Measurements from ENCODE around the gene CCDC90B.
"Not testable (repeated sequence)": the region's sequence is repeated elsewhere in the genome, so short reads cannot be mapped to it uniquely, and the experiment has no call there.

CCDC90B gene

DNA sequence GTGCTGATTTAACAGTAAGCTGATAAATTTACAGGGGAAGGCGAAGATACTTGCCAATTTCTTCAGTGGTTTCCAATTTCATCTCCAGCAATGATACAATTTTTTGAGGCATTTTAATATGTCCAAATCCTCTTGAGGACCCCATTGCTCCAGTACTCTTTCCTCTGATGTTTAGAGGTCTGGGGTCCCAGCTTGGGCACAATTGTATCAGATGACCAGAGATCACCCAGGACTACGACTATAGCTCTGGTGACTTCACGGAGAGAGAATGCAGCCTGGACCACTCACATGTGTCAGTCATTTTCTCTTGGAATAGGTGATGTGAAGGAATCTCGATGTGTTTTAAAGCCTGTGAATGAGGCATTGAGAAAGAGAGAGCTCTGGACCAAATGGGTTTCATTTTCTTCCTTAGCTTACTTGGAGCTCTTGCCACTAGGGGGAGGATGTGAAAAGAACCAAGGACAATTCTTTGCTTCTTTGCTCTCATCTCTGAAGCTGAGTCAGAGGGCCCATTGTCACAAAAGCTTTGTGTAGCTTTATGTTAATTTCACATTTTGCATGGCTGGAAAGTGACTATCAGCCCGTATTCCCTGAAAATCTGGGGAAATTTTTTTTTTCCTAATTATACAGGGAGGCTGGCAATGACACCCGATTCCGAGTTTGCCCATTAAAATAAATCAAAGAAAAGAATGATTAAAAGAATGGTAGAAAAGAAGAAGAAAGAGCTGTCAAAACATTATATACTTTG lies 6.7 kb upstream of the CCDC90B start:
- in situ Hi-C loops (cut with MboI; ENCODE audit: low sequenced_read_pairs), result no loop called here

DNA sequence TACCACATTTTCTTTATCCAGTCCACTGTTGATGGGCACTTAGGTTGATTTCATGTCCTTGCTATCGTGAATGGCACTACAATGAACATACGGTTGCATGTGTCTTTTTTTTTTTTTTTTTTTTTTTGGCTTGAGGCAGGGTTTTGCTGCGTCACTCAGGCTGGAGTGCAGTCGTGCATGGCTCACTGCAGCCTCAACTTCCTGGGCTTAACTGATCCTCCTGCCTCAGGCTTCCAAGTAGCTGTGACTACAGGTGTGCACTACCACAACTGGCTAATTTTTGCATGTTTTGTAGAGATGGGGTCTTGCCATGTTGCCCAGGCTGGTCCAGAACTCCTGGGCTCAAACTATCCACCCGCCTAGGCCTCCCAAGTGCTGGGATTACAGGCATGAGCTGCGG lies 1.5 kb upstream of the CCDC90B start:
- in situ Hi-C loops (cut with MboI; ENCODE audit: low sequenced_read_pairs), result no loop called here

- in situ Hi-C loops (cut with MboI; ENCODE audit: low sequenced_read_pairs), result no loop called here
These were observed 906 bp downstream of the CCDC90B start for GRCh38 chr11:83285151-83285770.

GRCh38 chr11:83284501-83285150 lies 1.5 kb downstream of the CCDC90B start:
- in situ Hi-C loops (cut with MboI; ENCODE audit: low sequenced_read_pairs), result no loop called here

GRCh38 chr11:83282084-83282716 lies 4.0 kb downstream of the CCDC90B start:
- in situ Hi-C loops (cut with MboI; ENCODE audit: low sequenced_read_pairs), result no loop called here

DNA sequence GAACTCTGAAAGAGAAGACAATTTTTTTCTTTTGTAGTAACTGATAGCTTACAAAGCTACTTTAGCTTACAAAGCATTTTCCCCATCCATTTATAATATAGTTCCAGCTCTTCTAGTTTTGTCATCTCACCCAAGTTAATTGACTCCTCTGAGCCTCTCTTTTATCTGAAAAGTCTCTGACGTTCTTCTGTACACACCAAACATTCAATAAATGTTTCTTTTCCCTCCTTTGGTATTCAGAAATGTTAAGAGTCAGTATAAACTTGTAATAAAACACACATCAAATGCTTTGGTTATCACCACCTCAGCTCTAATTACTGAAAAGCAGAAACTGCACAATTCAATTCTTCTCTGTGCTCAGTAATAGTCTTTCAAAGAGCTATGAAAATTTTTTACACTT lies 5.9 kb downstream of the CCDC90B start:
- in situ Hi-C loops (cut with MboI; ENCODE audit: low sequenced_read_pairs), result no loop called here

DNA sequence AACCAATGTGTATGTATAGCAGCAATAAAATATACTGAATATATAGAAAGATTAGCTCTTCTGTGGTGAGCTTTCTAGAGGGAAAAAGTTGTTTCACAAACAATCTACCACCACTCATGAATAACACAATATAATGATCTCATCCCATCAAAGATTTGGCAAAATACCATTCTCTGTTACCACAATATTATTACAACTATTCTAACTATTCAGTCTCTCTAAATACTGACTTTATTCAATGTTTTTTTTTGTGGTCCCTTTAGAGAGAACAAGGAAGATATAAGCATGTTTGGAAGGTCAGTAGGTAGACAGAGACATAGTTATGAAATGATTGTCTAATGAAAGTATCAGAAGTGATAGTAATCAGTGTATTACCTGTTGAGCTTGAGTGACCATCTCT lies 7.8 kb downstream of the CCDC90B start:
- in situ Hi-C loops (cut with MboI; ENCODE audit: low sequenced_read_pairs), result no loop called here

DNA sequence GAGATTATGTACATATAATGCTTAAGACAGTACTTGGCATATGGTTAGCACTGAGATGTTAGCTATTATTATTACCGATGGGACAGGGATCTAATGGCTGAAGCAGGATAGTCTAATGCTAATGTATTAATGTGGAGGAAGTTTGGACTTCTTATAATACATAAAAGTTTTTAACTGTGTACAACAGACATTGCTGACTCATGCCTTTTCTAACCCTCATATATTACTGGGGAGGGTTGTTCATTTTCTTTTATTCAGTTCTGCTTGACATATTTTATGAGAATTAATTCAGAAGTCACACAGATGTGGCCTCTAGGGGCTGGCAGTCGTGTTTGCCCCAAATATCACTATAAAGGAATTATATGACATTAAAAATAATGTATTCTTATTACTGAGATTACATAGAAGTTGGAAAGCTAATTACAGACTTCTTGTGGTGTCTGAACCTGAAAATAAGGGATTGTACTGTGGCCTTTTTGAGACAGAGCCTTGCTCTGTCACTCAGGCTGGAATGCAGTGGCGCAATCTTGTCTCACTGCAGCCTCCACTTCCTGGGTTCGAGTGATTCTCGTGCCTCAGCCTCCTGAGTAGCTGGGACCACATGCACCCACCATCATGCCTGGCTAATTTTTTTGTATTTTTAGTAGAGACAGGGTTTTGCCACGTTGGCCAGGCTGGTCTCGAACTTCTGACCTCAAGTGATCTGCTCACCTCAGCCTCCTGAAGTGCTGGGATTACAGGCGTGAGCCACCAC lies 10.1 kb downstream of the CCDC90B start:
- in situ Hi-C loops (cut with MboI; ENCODE audit: low sequenced_read_pairs), result no loop called here

DNA sequence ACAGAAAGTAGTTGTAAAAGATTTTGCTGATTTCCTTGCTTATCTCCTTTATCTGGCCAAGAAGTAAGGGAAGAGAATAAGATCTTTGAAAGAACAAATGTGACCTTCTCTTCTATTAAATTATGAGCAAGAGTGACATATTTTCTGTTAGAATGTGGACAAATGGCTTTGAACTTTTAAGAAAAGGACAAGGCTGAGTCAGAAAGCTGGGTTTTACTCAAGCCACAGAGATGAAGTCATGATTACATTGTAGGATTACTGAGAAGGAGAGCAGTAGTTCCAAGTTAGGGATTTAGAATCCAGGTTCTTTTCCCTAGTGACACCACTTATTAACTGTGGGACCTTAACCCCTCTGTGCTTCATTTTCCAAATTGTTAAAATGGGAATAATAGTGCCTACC lies 13.5 kb downstream of the CCDC90B start:
- in situ Hi-C loops (cut with MboI; ENCODE audit: low sequenced_read_pairs), result no loop called here

DNA sequence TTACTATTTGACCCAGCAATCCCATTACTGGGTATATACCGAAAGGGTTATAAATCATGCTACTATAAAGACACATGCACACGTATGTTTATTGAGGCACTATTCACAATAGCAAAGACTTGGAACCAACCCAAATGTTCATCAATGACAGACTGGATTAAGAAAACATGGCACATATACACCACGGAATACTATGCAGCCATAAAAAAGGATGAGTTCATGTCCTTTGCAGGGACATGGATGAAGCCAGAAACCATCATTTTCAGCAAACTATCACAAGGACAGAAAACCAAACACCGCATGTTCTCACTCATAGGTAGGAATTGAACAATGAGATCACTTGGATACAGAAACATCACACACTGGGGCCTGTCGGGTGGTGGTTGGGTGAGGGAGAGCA lies 14.4 kb downstream of the CCDC90B start:
- in situ Hi-C loops (cut with MboI; ENCODE audit: low sequenced_read_pairs), result not testable (repeated sequence)

DNA sequence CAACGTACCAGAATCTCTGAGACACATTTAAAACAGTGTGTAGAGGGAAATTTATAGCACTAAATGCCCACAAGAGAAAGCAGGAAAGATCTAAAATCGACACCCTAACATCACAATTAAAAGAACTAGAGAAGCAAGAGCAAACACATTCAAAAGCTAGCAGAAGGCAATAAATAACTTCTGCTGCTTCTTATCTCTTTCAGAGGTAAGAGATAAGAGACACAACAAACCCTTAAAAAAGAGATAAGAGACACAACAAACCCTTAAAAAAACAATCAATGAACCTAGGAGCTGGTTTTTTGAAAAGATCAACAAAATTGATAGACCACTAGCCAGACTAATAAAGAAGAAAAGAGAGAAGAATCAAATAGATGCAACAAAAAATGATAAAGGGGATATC lies 17.1 kb downstream of the CCDC90B start:
- in situ Hi-C loops (cut with MboI; ENCODE audit: low sequenced_read_pairs), result not testable (repeated sequence)

GRCh38 chr11:83265331-83265730 lies 20.8 kb downstream of the CCDC90B start:
- in situ Hi-C loops (cut with MboI; ENCODE audit: low sequenced_read_pairs), result no loop called here

DNA sequence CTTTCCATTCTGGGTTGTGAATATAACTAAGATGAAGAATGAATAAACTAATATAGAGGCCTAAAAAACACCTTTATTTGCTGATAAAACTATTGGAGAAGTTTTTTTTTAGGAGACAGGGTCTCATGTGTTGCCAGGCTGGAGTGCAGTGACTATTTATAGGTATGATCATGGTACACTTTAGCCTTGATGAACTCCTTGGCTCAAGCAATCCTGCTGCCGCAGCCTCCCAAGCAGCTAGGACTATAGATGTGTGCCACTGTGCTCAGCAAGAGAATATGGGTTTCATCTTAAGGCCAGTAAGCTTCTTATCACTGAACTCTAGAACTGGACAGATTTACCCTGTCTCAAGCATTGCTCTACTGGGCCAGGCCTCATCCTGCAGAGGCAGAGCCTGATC lies 26.6 kb downstream of the CCDC90B start:
- in situ Hi-C loops (cut with MboI; ENCODE audit: low sequenced_read_pairs), result no loop called here

GRCh38 chr11:83257761-83258168 lies 28.4 kb downstream of the CCDC90B start:
- in situ Hi-C loops (cut with MboI; ENCODE audit: low sequenced_read_pairs), result no loop called here

GRCh38 chr11:83256602-83257340 lies 29.4 kb downstream of the CCDC90B start:
- in situ Hi-C loops (cut with MboI; ENCODE audit: low sequenced_read_pairs), result no loop called here

GRCh38 chr11:83255366-83255765 lies 30.8 kb downstream of the CCDC90B start:
- in situ Hi-C loops (cut with MboI; ENCODE audit: low sequenced_read_pairs), result no loop called here

GRCh38 chr11:83252941-83253340 lies 33.2 kb downstream of the CCDC90B start:
- in situ Hi-C loops (cut with MboI; ENCODE audit: low sequenced_read_pairs), result no loop called here

GRCh38 chr11:83252266-83252665 lies 33.9 kb downstream of the CCDC90B start:
- in situ Hi-C loops (cut with MboI; ENCODE audit: low sequenced_read_pairs), result no loop called here

DNA sequence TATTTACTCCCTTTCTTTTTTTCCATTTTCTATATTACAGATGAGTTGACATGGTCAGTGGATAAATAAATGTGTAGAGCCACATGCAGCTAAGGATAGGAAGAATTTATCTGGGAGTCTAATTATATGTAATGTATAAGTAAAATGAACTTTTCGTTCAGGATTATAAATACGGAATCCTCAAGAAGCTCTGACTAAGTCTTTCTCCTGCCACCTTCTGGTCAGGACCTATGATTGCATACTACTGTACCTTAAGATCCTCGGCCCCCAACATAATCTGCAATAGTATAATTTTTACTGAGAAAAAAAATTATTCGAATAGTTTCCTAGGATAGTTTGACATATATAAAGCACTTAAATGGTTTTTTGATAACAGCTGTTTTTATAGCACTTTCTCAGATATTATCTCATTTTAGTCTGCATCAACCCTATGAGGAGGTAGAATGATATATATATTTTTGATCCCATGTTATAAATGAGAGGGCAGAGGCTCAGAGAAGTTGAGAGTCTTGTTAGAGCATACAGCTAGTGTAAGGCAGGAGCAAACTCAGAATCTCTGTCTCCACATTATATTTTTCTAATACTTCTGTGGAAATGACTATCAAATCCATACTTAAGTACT lies 36.1 kb downstream of the CCDC90B start:
- in situ Hi-C loops (cut with MboI; ENCODE audit: low sequenced_read_pairs), result no loop called here

DNA sequence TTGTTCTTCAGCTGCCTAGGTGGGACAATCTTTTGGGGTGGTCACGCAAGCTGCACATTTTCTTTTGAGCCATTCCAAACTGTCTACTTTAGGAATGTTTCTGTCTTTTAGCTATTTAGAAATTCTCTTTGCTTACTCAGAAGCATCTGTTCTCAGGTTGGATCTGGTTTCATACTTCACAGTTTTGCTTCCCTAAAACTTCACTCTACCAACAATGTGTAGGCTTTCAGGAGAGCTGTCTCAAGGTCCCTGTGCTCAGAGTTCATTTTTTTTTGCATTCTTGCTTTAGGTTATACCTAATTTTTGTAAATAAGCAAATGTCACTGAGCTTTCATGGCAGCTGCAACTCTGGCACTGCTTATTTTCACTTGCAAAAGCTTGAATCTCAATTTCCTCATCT lies 36.7 kb downstream of the CCDC90B start:
- in situ Hi-C loops (cut with MboI; ENCODE audit: low sequenced_read_pairs), result no loop called here
